ENCODE measurements around the gene CHGA.
A peak's percentile ranks its signal among the peaks of the same experiment; 100 is the strongest.

Gene CHGA

DNA sequence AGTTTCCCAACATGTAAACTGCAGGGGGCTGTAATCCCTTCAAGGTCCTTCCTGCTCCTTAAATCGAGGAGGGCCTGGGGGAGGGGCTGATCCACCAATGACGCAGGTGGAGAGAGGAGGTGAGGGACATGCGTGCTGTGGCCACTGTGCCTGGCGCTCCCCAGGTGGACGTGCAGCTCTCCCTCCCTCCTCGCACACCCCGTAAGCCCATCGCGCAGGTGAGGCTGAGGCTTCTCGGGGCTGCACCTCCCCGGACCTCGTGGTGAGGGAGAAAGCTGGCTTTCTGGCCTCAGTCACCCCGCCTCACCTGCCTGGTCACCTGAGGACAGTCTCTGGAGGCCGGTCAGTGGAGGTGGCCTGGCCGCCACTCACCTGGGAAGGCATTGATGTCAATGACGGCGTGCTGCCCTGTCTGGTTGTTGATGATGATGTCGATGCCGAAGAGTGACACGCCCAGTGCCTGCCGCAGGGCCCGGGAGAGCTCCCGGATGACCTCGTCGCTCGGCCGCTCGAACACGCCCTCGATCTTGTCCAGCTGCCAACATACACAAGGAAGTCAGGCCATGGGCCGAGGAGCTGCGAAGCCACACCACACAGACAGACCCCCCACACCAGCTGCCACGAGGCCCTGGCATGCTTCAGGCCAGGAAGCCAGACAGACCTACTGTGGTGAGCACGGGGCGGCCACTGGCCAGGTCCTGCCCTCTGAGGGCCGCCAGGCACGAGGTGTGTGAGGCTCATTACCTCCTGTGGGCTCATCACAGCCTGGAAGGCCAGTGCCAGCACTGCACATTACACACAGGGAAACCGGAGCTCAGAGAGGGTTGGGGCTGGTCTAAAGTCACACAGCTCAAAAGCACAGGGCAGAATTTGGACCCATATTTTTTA, 23.3 kb downstream of the CHGA start:
- DNase-seq = no peak

DNA sequence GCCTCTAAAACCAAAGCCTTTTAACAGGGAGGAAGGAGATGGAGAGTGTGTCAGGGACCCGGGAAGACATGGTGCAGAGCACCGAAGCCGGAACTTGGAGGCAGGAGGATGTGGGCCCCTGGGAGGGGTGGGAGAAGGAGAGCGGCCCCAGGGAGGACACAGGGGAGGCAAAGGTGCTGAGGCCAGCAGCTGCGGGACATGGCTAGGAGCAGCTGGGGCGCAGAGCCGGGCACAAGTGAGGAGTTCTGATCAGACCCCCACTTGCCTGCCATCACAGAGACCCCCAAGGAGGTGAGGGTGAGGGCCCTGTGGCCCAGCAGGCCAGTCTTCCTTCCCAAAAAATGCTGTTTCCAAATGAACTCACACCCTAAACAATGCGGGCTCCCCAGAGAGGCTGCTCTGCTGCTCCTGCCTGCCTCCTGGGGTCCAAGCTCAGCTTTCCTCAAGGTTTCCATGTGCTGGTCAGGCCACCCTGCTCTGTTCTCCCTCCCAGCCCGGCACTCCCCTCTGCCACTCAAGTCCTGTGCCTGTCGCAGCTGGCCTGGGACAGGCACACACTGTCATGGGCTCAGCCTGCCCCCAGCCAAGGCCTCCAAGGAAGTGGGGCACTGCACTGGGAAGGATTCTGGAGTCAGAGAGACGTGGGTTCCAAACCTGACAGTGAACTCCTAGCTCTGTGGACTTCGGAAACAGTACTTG, 24.0 kb downstream of the CHGA start:
- DNase-seq = no peak

- no peak for DNase-seq
Measured at GRCh38 chr14:92948647-92949046, 25.7 kb downstream of the CHGA start.

DNA sequence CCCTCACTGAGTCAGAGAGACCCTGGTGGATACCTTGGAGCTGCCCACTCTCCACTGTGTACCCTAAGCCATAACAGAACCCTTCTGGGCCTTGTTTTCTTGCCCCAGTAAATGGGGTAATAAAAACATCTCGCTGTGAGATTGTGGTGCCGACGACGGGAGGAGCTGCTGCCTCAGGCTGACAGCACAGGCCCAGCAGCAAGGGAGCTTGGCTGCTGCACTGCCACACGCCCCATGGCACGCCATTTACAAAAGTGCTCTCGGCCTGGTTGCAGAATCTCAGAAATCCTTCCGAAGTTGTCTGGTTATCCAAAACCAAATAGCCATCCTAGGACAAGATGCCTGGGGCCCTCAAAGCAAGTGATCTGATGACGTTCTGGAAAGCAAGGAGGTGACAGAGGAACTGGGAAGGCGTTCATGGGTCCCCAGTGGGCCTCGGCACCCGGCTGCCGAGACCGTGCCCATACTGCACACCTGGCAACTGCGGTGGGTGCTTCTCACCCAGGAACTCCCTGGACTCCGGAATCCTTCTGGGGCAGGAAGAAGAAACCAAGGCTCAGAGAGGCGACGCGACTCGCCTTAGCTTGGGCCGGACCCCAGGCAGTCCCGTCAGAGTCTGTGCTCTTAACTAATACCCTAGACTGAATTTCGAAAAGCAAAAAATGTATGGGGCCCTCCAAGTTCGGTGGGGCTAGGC, 26.7 kb downstream of the CHGA start:
- DNase-seq = no peak

DNA sequence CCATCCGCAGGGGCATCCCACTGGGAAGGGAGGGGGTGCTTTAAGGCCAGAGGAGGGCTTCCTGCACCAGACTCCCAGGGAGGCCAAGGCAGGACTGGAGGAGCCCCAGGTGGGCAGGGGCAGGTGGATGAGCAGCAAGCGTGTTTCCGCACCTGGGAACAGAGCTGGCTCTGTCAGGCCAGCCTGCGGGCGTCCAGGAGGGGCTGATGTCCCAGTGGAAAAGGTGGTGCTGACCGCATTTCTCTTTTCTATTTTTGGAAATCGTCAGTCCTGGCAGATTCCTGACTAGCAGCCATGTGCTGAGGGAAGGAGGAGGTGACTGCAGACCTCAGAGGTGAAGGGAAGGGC, 27.2 kb downstream of the CHGA start:
- DNase-seq = no peak

DNA sequence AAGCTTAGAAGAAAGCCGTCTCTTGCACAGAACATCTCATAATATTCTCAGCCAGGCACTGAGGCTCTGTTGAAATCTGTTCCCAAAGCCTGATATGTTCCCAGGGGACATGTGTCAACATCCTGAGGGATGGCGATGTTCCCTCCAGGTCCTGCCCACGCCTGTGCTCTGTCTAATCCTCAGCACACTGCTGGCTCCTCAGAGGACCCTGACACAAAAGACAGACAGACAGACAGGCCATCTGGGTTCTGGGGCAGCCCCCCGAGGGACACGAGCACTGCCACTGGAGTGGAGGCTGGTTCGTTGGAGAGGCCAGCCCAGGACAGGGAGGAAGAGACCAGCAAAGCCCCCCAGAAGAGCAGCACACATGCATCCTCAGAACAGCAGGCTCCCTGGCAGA, 27.8 kb downstream of the CHGA start:
- DNase-seq = no peak

DNA sequence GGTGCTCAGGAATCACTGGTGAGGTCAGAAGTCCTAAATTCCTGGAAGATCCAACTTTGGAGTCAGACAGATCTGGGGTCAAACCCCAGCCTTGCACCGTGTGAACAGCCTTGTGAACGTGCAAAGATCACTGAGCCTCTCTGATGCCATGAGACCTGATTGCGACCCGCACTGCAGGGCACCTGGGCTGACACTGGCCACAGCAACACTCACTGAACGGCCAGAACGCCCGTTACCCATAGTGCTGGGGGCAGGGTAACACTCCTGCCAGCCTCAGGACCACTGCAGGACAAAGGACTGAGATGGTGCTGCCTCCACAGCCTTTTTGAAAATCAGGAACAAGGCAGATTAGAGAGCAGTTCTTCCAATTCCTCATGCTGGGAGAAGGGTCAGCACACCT, 28.3 kb downstream of the CHGA start:
- DNase-seq = no peak

DNA sequence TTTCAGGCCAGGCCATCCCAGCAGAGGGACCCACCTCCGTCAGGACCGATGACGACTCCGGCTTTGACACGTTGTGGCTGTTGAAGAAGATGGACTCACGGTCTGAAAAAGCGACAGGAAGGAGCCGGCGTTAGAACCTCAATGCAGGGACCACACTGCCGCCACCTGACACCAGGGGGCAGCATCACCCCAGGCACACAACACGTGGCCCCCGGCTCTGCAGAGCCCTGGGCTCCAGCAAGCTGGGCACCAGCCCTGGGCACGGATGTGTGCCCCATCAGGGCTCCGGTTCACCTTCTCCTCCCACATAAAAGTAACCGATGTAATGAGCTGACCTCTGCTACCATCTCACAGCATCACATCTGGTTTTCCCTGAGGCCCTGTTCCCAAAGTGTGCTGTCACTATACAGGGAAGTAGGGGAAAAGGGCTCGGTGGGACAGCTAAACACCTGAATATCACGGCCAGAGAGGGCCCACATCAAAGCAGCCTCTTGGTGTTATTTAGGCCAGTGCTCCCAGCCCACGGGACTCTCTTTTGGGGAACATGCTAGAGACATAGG, 29.0 kb downstream of the CHGA start:
- DNase-seq = peak; percentile 72

DNA sequence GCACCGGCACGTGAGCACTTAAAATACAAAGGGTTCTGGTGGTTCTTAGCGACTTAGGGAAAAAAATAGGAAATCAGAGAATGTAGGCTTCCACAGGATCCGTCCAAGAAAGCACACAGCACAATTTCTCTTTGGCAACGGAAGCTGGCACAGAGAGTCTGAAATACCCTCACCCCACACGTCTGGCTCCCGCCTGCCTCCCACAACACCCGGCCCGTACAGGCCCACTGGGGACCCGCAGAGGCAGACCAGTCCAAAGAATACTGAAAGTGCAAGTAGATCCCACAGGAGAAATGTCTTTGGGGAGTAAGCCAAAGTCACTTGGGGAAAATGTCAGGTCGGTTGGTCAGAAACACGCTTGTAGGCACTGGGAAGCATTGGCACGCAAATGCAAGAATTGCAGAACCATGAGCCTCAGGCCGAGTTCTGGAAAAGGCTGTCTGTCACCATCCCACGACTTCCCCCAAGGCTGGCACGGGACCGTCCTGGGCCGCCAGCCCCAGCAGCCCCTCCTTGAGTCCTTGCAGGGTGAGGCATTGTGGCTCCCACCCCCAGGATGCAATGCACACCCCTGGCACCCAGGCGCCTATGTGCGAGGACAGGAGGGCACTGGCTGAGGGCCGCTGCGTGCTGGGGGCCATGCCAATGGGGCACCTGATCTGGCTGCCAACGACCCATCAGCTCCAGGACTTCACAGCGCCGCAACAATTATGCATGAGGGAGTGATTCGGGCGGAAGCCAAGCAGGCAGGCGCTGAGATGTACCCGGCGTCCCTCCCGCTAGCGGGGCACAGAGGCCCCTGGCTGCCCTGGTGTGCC, 29.7 kb downstream of the CHGA start:
- DNase-seq = no peak

GRCh38 chr14:92953526-92953925, 30.6 kb downstream of the CHGA start:
- DNase-seq = no peak

GRCh38 chr14:92954933-92955332, 32.0 kb downstream of the CHGA start:
- no peak for DNase-seq

GRCh38 chr14:92955381-92955780, 32.4 kb downstream of the CHGA start:
- no peak for DNase-seq

DNA sequence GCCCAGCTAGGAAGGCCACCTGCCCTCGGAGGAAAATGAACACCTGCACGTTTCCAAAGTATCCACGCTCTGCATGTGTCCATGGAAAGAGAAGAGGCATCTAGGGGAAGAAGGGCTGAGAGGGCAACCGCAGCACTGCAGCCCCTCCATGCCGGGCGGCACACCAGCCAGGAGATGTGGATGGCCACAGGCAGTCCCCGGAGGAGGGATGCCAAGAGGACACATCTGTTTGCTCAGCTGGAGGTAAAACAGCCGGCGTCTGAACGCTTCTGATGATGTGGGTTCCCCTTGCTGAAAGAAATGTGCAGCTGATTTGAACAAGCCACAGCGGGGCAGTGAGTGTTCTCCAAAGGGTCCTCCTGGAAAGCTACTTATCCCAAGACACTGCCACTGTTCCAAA, 34.0 kb downstream of the CHGA start:
- DNase-seq = no peak

- DNase-seq = no peak
Measured at GRCh38 chr14:92958373-92959188, 35.6 kb downstream of the CHGA start.

DNA sequence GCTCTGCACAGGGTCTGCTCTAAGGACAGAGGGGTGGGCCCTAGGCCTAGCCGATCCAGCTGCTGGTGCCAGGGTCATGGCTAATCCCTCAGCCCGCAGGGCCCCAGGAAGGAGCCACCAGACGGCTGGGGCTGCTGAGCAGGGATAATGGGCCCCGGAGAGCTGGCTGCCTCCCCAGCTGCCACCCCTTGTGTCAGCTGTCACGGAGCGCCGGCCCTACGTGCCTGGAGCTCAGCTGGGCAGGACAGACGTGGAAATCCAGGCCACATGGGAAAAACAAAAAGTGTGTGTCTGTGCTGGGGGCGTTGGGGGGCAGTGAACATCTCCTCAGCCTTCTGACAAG, 36.2 kb downstream of the CHGA start:
- DNase-seq = no peak

- no peak for DNase-seq
Measured at GRCh38 chr14:92959761-92960680, 37.1 kb downstream of the CHGA start.

GRCh38 chr14:92960706-92961566, 38.0 kb downstream of the CHGA start:
- DNase-seq = no peak

DNA sequence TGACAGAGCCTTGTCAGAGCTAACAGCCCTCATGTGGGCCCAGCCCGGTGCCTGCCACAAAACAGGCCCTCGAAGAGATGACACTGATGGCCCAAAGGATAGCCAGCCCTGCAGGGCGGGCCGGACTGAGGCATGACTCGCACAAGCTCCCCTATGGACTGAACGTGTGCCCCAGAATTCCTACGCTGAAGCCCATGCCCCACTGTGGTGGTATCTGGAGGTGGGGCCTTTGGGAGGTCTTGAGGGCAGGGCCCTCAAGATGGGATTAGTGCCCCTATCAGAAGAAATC, 38.6 kb downstream of the CHGA start:
- DNase-seq = no peak

GRCh38 chr14:92962031-92962830, 39.3 kb downstream of the CHGA start:
- DNase-seq = no peak

Data from activated T-cell treated with anti-CD3 and anti-CD28 coated beads for 4 hours (primary cell).